Epithelial cell of proximal tubule (primary cell): ENCODE results near the gene ZSCAN16. TPM values are rescaled to one million over a fixed set of nuclear protein-coding genes. Genes with fewer than 3 reads are reported as not detected.

Experiments
- DNase-seq: peaks from one replicate; pipeline ENCODE4 v3.0.0-alpha.2; 2011; ENCODE audit warnings: low read depth
- H3K4me3 ChIP-seq: 2 replicates; pipeline ENCODE4 v1.5.1; 2011; ENCODE audit warnings: low read depth, mild to moderate bottlenecking, low read length
- CTCF ChIP-seq: conservative IDR thresholded peaks from 2 replicates; pipeline ENCODE4 v1.5.1; 2012; ENCODE audit warnings: low read depth, mild to moderate bottlenecking, low read length
- total RNA-seq: library from RNA; depleted of rRNA; stranded (reverse); fragments of >200 nt; gene quantifications from 2 replicates; pipeline ENCODE4 v1.2.3, GENCODE V29; 2015

ZSCAN16 gene
- total RNA-seq, 1 donor from 2014 or later = 7.4 TPM

- H3K4me3 ChIP-seq = no peak overlapping the region
- TF ChIP-seq CTCF = no peak
- no peak for DNase-seq
Measured at GRCh38 chr6:28171271-28171670, 46.9 kb downstream of the ZSCAN16 start.

- TF ChIP-seq CTCF = no peak
- no peak for DNase-seq
- H3K4me3 ChIP-seq = no peak overlapping the region
Measured at GRCh38 chr6:28172006-28172405, 47.6 kb downstream of the ZSCAN16 start.

DNA sequence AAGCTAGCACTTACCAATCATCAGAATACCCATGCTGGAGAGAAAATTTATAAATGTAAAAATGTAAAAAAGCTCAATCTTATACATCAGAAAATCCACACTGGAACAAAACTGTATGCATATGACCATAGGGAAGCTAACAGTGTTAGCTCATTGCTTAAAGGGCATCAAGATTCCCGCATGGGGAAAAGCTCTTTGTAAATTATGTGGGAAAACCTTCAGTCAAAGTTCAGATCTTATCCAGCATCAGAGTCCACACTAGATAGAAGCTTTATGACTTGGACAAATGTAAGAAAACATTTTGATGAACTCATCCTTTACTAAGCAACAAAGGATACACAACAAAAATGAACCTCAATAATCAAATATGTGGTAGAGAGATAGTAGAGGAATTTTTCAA, 52.0 kb downstream of the ZSCAN16 start:
- DNase-seq = no peak
- TF ChIP-seq CTCF = no peak
- H3K4me3 ChIP-seq = no peak overlapping the region

Other genes with a start within 250 kb of the ZSCAN16 start
- not detected in 2 replicates for gene OR2B2, start 212.2 kb upstream of the ZSCAN16 start, total RNA-seq
- gene OR2B6, start 167.4 kb upstream of the ZSCAN16 start, total RNA-seq = not detected in 2 replicates
- gene ZNF165, start 44.0 kb upstream of the ZSCAN16 start, total RNA-seq = 4.3 and 4.4 TPM in 2 replicates
- 5.0 and 8.4 TPM in 2 replicates for gene ZKSCAN8, start 17.3 kb downstream of the ZSCAN16 start, total RNA-seq
- gene ZSCAN9, start 100.7 kb downstream of the ZSCAN16 start, total RNA-seq = 12.3 and 12.5 TPM in 2 replicates
- gene ZKSCAN4, start 127.7 kb downstream of the ZSCAN16 start, total RNA-seq = 1.5 and 3.7 TPM in 2 replicates
- 0.17 and 0.65 TPM in 2 replicates for gene NKAPL, start 134.7 kb downstream of the ZSCAN16 start, total RNA-seq
- 6.0 and 6.9 TPM in 2 replicates for gene ZSCAN26, start 142.5 kb downstream of the ZSCAN16 start, total RNA-seq
- 5.2 and 7.1 TPM in 2 replicates for gene PGBD1, start 157.0 kb downstream of the ZSCAN16 start, total RNA-seq
- 0.52 and 0.94 TPM in 2 replicates for gene ZSCAN31, start 211.5 kb downstream of the ZSCAN16 start, total RNA-seq
- gene ZKSCAN3, start 225.3 kb downstream of the ZSCAN16 start, total RNA-seq = 1.8 and 3.6 TPM in 2 replicates